ENCODE data around the gene ARHGEF5.

- TF ChIP-seq POLR2AphosphoS5 (IDR thresholded peaks at IDR 0.05; ENCODE audit: low read depth, low read length) (no peak), REST (IDR thresholded peaks at IDR 0.05; ENCODE audit: low read depth) (no peak), CTCF (IDR thresholded peaks at IDR 0.05 in 2 of 3, conservative IDR thresholded peaks at IDR 0.05 in 1 of 3; ENCODE audit: borderline replicate concordance in 1 of 3, insufficient read depth in 1 of 3, low read depth in 2 of 3, low read length in 2 of 3) (no peak), EZH2 (IDR thresholded peaks at IDR 0.05) (no peak), RAD21 (IDR thresholded peaks at IDR 0.05; ENCODE audit: low read depth) (no peak), ZFX (IDR thresholded peaks at IDR 0.05) (no peak), TCF7L2 (IDR thresholded peaks at IDR 0.05; ENCODE audit: borderline replicate concordance, extremely low read depth, insufficient read depth, insufficient read length) (no peak)
These were observed 43.1 kb downstream of the ARHGEF5 start for GRCh38 chr7:144398291-144398690.

Measured in HCT116 (cell line).